A549 (cell line): ENCODE measurements around the gene TCEAL1.

Source experiments
- BHLHE40 ChIP-seq: IDR thresholded peaks from 2 replicates; pipeline ENCODE4 v1.6.1; 2012; ENCODE audit warnings: low read depth, low read length, inconsistent platforms
- CEBPB ChIP-seq, 2 experiments: fragments of >200 bp in 1 of 2; sonication (Bioruptor Twin) in 1 of 2; formaldehyde crosslinking in 1 of 2; IDR thresholded peaks; 2 replicates each; pipeline ENCODE4 v1.6.1; 2012 to 2016
- CTCF ChIP-seq: fragments of >200 bp; sonication (Bioruptor Twin); formaldehyde crosslinking; IDR thresholded peaks from 3 replicates; pipeline ENCODE4 v1.5.1; 2016
- HDAC2 ChIP-seq: fragments of 200-600 bp; sonication (generic); IDR thresholded peaks from 2 replicates; pipeline ENCODE4 v1.6.1; 2016
- HMGXB4 ChIP-seq: fragments of 250-450 bp; sonication (Bioruptor Pico); IDR thresholded peaks from 2 replicates; pipeline ENCODE4 v1.5.0; 2021; ENCODE audit warnings: mild to moderate bottlenecking, moderate library complexity, borderline replicate concordance
- KDM5A ChIP-seq: fragments of 200-600 bp; sonication (generic); IDR thresholded peaks from 2 replicates; pipeline ENCODE4 v1.6.1; 2016; ENCODE audit warnings: antibody characterized with exemption, mild to moderate bottlenecking
- MAZ ChIP-seq: fragments of 150-350 bp; IDR thresholded peaks from 2 replicates; pipeline ENCODE4 v1.6.1; 2014; ENCODE audit warnings: antibody characterized with exemption, low read depth, low read length, borderline replicate concordance
- NPAS2 ChIP-seq: fragments of 250-450 bp; sonication (Bioruptor Pico); IDR thresholded peaks from 2 replicates; pipeline ENCODE4 v1.8.0; 2022; ENCODE audit warnings: mild to moderate bottlenecking, moderate library complexity, borderline replicate concordance
- RFX5 ChIP-seq: fragments of 450-650 bp; IDR thresholded peaks from 2 replicates; pipeline ENCODE4 v1.7.1; 2014; ENCODE audit warnings: antibody characterized with exemption, mild to moderate bottlenecking, moderate library complexity
- SMC3 ChIP-seq: fragments of >200 bp; sonication (Bioruptor Twin); formaldehyde crosslinking; IDR thresholded peaks from 3 replicates; pipeline ENCODE4 v1.6.1; 2018; ENCODE audit warnings: inconsistent platforms
- ZSCAN20 ChIP-seq: fragments of 250-450 bp; sonication (Bioruptor Pico); IDR thresholded peaks from 2 replicates; pipeline ENCODE4 v1.8.0; 2022; ENCODE audit warnings: mild to moderate bottlenecking, moderate library complexity
- TF ChIP-seq, protein P1 (sequence below): fragments of >200 bp; sonication (Bioruptor Twin); formaldehyde crosslinking; IDR thresholded peaks from 3 replicates; pipeline ENCODE4 v1.6.1; 2016

- TF ChIP-seq CTCF (no peak), HDAC2 (no peak), MAZ (no peak), RFX5 (no peak), SMC3 (no peak), BHLHE40 (no peak), CEBPB (IDR thresholded peaks at IDR 0.05) (no peak), NPAS2 (CRISPR knock-in tag) (no peak), HMGXB4 (CRISPR knock-in tag) (no peak), ZSCAN20 (CRISPR knock-in tag) (no peak), KDM5A (no peak)
- TF ChIP-seq, protein P1, sequence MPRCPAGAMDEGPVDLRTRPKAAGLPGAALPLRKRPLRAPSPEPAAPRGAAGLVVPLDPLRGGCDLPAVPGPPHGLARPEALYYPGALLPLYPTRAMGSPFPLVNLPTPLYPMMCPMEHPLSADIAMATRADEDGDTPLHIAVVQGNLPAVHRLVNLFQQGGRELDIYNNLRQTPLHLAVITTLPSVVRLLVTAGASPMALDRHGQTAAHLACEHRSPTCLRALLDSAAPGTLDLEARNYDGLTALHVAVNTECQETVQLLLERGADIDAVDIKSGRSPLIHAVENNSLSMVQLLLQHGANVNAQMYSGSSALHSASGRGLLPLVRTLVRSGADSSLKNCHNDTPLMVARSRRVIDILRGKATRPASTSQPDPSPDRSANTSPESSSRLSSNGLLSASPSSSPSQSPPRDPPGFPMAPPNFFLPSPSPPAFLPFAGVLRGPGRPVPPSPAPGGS = no peak
Measured at GRCh38 chrX:103637604-103638338, 9.0 kb downstream of the TCEAL1 start.
